Measurements from ENCODE around the gene CDH3.
A peak's percentile ranks its signal among the peaks of the same experiment; 100 is the strongest.

Gene CDH3

GRCh38 chr16:68655806-68656205, 10.7 kb downstream of the CDH3 start:
- DNase-seq = no peak

- DNase-seq = no peak
Measured at GRCh38 chr16:68656751-68657150, 11.6 kb downstream of the CDH3 start.

GRCh38 chr16:68658341-68658973, 13.3 kb downstream of the CDH3 start:
- no peak for DNase-seq

GRCh38 chr16:68658974-68659360, 13.9 kb downstream of the CDH3 start:
- DNase-seq = no peak

GRCh38 chr16:68659412-68660358, 14.6 kb downstream of the CDH3 start:
- no peak for DNase-seq

GRCh38 chr16:68660359-68660795, 15.3 kb downstream of the CDH3 start:
- no peak for DNase-seq

- DNase-seq = no peak
Measured at GRCh38 chr16:68662035-68662434, 16.9 kb downstream of the CDH3 start.

- no peak for DNase-seq
Measured at GRCh38 chr16:68664297-68664696, 19.2 kb downstream of the CDH3 start.

GRCh38 chr16:68665501-68665900, 20.4 kb downstream of the CDH3 start:
- no peak for DNase-seq

- DNase-seq = no peak
Measured at GRCh38 chr16:68668266-68668665, 23.2 kb downstream of the CDH3 start.

- DNase-seq = no peak
Measured at GRCh38 chr16:68676113-68676860, 31.2 kb downstream of the CDH3 start.

- no peak for DNase-seq
Measured at GRCh38 chr16:68681038-68681437, 35.9 kb downstream of the CDH3 start.

- DNase-seq = no peak
Measured at GRCh38 chr16:68685685-68686478, 40.8 kb downstream of the CDH3 start.

GRCh38 chr16:68686905-68687304, 41.8 kb downstream of the CDH3 start:
- no peak for DNase-seq

GRCh38 chr16:68689921-68690320, 44.8 kb downstream of the CDH3 start:
- DNase-seq = no peak

GRCh38 chr16:68695575-68695974, 50.5 kb downstream of the CDH3 start:
- no peak for DNase-seq

GRCh38 chr16:68696514-68696913, 51.4 kb downstream of the CDH3 start:
- DNase-seq = no peak

- no peak for DNase-seq
Measured at GRCh38 chr16:68698091-68698490, 53.0 kb downstream of the CDH3 start.

GRCh38 chr16:68700120-68700519, 55.0 kb downstream of the CDH3 start:
- DNase-seq = no peak

- DNase-seq = no peak
Measured at GRCh38 chr16:68700831-68701230, 55.7 kb downstream of the CDH3 start.

- peak; percentile 40 for DNase-seq
Measured at GRCh38 chr16:68704232-68704867, 59.2 kb downstream of the CDH3 start.

Measured in stimulated activated naive CD4-positive, alpha-beta T cell treated with Interleukin-2 at 50 U/mL for 16 hours (primary cell).